Astrocyte (in vitro differentiated cells and primary cell): Measurements from ENCODE around the gene CKAP5.

Source experiments
- CTCF ChIP-seq: IDR thresholded peaks from 2 replicates; pipeline ENCODE4 v1.5.1; 2011; ENCODE audit warnings: low read depth, mild to moderate bottlenecking, inconsistent platforms, low read length, moderate library complexity; ENCODE audit not compliant: insufficient read depth
- EZH2 ChIP-seq: IDR thresholded peaks from 2 replicates; pipeline ENCODE4 v1.6.1; 2012; ENCODE audit warnings: mild to moderate bottlenecking, low read length, inconsistent platforms; ENCODE audit not compliant: insufficient read depth

- TF ChIP-seq CTCF: no peak
- TF ChIP-seq EZH2: no peak
Observed at GRCh38 chr11:46874586-46874985, 28.5 kb upstream of the CKAP5 start.
